Measurements from ENCODE around the gene DDX39A.

GRCh38 chr19:14410091-14411051 is 8.8 kb downstream of the DDX39A start:
- TF ChIP-seq CTCF (IDR thresholded peaks at IDR 0.05), result no peak
- TF ChIP-seq POLR2A (IDR thresholded peaks at IDR 0.05), result no peak
